Keratinocyte (primary cell): ENCODE data around the gene FABP6. TPM values are rescaled to one million over a fixed set of nuclear protein-coding genes. Genes with fewer than 3 reads are reported as not detected.

Source experiments
- DNase-seq: peaks from one replicate; pipeline ENCODE4 v3.0.0-alpha.2; 2011; ENCODE audit warnings: low read depth, missing footprints, low spot score
- FAIRE-seq: peaks from 2 replicates; lab custom pipeline; 2011; peaks lifted over from hg19 to GRCh38; lab: Jason Lieb, UNC
- H2AFZ ChIP-seq: 2 replicates; pipeline ENCODE4 v1.6.0; 2012; ENCODE audit warnings: low read length, control low read depth, inconsistent platforms; ENCODE audit not compliant: control insufficient read depth
- H3K27ac ChIP-seq: 2 replicates; pipeline ENCODE4 v1.5.1; 2011; ENCODE audit warnings: low read length; ENCODE audit not compliant: control insufficient read depth, insufficient read depth
- H3K27me3 ChIP-seq: 3 replicates; pipeline ENCODE4 v1.6.0; 2011; ENCODE audit warnings: low read length; ENCODE audit not compliant: control insufficient read depth, insufficient read depth; ENCODE audit errors: extremely low read depth
- H3K36me3 ChIP-seq, 2 experiments: 2 replicates in 1 of 2; 3 replicates in 1 of 2; pipeline ENCODE4 v1.5.1; 2011; ENCODE audit warnings: low read length in 2 of 2, mild to moderate bottlenecking in 1 of 2; ENCODE audit not compliant: control insufficient read depth in 2 of 2, insufficient read depth in 2 of 2; ENCODE audit errors: extremely low read depth in 1 of 2
- H3K4me1 ChIP-seq: 3 replicates; pipeline ENCODE4 v1.5.1; 2011; ENCODE audit warnings: low read length; ENCODE audit not compliant: control insufficient read depth, insufficient read depth; ENCODE audit errors: extremely low read depth
- H3K4me2 ChIP-seq: 3 replicates; pipeline ENCODE4 v1.6.0; 2011; ENCODE audit warnings: low read depth, low read length; ENCODE audit not compliant: control insufficient read depth, insufficient read depth; ENCODE audit errors: extremely low read depth
- H3K4me3 ChIP-seq, 3 experiments: fragments of 200-600 bp in 1 of 3; sonication (generic) in 1 of 3; 2 replicates in 2 of 3; 3 replicates in 1 of 3; pipeline ENCODE4 v1.5.1; 2011 to 2016; ENCODE audit warnings: low read length in 3 of 3, mild to moderate bottlenecking in 3 of 3, control low read depth in 2 of 3, inconsistent platforms in 1 of 3, low read depth in 1 of 3, mixed read lengths in 1 of 3, mixed run types in 1 of 3, moderate library complexity in 1 of 3; ENCODE audit not compliant: control insufficient read depth in 2 of 3, insufficient read depth in 2 of 3; ENCODE audit errors: extremely low read depth in 1 of 3
- H3K79me2 ChIP-seq: 2 replicates; pipeline ENCODE4 v1.6.0; 2012; ENCODE audit warnings: low read length; ENCODE audit not compliant: control insufficient read depth, insufficient read depth
- H3K9ac ChIP-seq: 3 replicates; pipeline ENCODE4 v1.6.0; 2011; ENCODE audit warnings: low read length; ENCODE audit not compliant: control insufficient read depth, insufficient read depth; ENCODE audit errors: extremely low read depth
- H3K9me1 ChIP-seq: 3 replicates; pipeline ENCODE4 v1.6.0; 2011; ENCODE audit warnings: low read length; ENCODE audit not compliant: control insufficient read depth, insufficient read depth; ENCODE audit errors: extremely low read depth
- H3K9me3 ChIP-seq: 2 replicates; pipeline ENCODE4 v1.5.1; 2012; ENCODE audit warnings: low read depth, low read length; ENCODE audit not compliant: control insufficient read depth
- H4K20me1 ChIP-seq: 3 replicates; pipeline ENCODE4 v1.6.0; 2011; ENCODE audit warnings: low read length; ENCODE audit not compliant: control insufficient read depth, insufficient read depth; ENCODE audit errors: extremely low read depth
- EZH2 ChIP-seq: IDR thresholded peaks from one replicate; pipeline ENCODE4 v1.6.1; 2012; ENCODE audit warnings: inconsistent platforms, mild to moderate bottlenecking, low read length, moderate library complexity
- dilution Hi-C: fragments of 300-500 bp; cut with MboI; formaldehyde crosslinking; loops from one replicate; pipeline ENCODE4 v1.7.0; 2020; ENCODE audit warnings: low sequenced_read_pairs; ENCODE audit not compliant: extremely low pct_ligation_motif_present
- polyA plus RNA-seq, 5 experiments: library from polyadenylated mRNA; depleted of rRNA in 3 of 5; stranded (reverse) in 3 of 5; stranded (forward) in 1 of 5; unstranded in 1 of 5; fragments of >200 nt; gene quantifications; 1 replicate in 1 of 5; 2 replicates in 3 of 5; 3 replicates in 1 of 5; pipeline versions ENCODE4 v1.2.1 to v1.2.3, GENCODE V29; 2011 to 2012; ENCODE audit warnings: missing spikeins in 2 of 5, low read depth in 1 of 5, low replicate concordance in 1 of 5
- TF ChIP-seq, protein P1 (sequence below), 3 experiments: IDR thresholded peaks in 1 of 3; conservative IDR thresholded peaks in 1 of 3; optimal IDR thresholded peaks in 1 of 3; 2 replicates in 2 of 3; 3 replicates in 1 of 3; pipeline versions ENCODE3 to v1.5.1; 2011; ENCODE audit warnings: low read length in 3 of 3, mild to moderate bottlenecking in 3 of 3, moderate library complexity in 2 of 3, control low read depth in 1 of 3, inconsistent platforms in 1 of 3; ENCODE audit not compliant: insufficient read depth in 2 of 3; ENCODE audit errors: extremely low read depth in 1 of 3

Gene FABP6
- polyA plus RNA-seq, 1 donor (not counting 4 experiments of a cell fraction or from before 2014, with no cell fraction given), result 0.25 TPM

DNA sequence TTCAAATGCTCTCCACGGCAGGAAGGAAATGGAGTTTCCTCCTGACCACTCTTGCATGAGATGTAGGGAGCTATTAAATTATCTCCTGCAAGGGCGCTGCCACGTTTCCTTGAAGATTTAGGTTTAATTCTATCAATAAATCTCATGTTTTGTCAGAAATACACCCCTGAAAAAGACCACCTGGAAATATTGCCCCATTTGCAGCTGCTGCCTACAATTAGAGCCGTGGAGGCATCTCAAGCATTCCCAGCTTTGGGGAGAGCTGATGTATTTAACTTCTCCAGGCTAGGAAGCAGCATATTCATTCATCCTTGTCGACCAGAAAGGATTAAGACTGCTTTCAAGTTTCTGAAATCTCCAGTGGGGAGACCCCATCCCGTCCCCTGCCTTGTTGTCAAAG is 42.5 kb downstream of the FABP6 start:
- dilution Hi-C loops, result no loop called here
- Histone ChIP-seq H4K20me1 (no peaks in the 10 kb centered on the region), H3K9ac (no peak overlapping the region), H3K79me2 (no peaks in the 10 kb centered on the region), H3K4me1 (peaks cover 14% of the 10 kb centered on the region), H3K27me3 (no peaks in the 10 kb centered on the region), H3K9me1 (peaks cover 2% of the 10 kb centered on the region), H3K4me3 (no peak overlapping the region), H3K27ac (no peak overlapping the region), H3K36me3 (no peaks in the 10 kb centered on the region), H2AFZ (no peak overlapping the region), H3K4me2 (no peak overlapping the region), H3K9me3 (no peaks in the 10 kb centered on the region)
- FAIRE-seq (no peak), DNase-seq (no peak)
- TF ChIP-seq, protein P1, sequence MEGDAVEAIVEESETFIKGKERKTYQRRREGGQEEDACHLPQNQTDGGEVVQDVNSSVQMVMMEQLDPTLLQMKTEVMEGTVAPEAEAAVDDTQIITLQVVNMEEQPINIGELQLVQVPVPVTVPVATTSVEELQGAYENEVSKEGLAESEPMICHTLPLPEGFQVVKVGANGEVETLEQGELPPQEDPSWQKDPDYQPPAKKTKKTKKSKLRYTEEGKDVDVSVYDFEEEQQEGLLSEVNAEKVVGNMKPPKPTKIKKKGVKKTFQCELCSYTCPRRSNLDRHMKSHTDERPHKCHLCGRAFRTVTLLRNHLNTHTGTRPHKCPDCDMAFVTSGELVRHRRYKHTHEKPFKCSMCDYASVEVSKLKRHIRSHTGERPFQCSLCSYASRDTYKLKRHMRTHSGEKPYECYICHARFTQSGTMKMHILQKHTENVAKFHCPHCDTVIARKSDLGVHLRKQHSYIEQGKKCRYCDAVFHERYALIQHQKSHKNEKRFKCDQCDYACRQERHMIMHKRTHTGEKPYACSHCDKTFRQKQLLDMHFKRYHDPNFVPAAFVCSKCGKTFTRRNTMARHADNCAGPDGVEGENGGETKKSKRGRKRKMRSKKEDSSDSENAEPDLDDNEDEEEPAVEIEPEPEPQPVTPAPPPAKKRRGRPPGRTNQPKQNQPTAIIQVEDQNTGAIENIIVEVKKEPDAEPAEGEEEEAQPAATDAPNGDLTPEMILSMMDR (optimal IDR thresholded peaks at IDR 0.05 in 1 of 3, IDR thresholded peaks at IDR 0.05 in 1 of 3, conservative IDR thresholded peaks at IDR 0.05 in 1 of 3; ENCODE audit: extremely low read depth in 1 of 3, insufficient read depth in 2 of 3, low read length in 3 of 3), result no peak
- TF ChIP-seq EZH2, result no peak

DNA sequence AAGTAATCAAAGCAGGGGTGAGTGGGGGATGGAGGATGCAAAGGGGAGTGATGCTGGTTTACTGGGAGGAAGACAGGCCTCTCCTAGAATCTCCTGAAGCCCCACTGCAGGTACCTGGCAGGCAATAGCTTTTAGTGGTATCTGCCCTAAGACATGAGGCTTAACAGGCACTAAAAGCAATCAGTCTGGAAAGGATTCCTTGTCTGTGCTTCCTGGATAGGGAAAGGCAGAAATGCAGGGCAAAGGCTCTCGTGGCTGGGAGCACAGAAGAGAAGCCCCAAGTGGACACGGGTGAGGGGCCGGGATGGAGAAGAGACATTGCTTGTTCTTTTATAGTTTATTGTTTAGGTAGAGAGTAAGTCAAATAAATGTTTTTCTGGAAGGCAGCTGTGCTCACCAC is 43.0 kb downstream of the FABP6 start:
- Histone ChIP-seq H3K27ac (no peak overlapping the region), H2AFZ (no peak overlapping the region), H3K79me2 (no peaks in the 10 kb centered on the region), H3K4me3 (no peak overlapping the region), H3K4me1 (peaks cover 14% of the 10 kb centered on the region), H3K36me3 (no peaks in the 10 kb centered on the region), H3K27me3 (no peaks in the 10 kb centered on the region), H3K4me2 (no peak overlapping the region), H3K9me3 (no peaks in the 10 kb centered on the region), H3K9me1 (peaks cover 2% of the 10 kb centered on the region), H4K20me1 (no peaks in the 10 kb centered on the region), H3K9ac (no peak overlapping the region)
- FAIRE-seq (no peak), DNase-seq (no peak)
- TF ChIP-seq, protein P1 (optimal IDR thresholded peaks at IDR 0.05 in 1 of 3, IDR thresholded peaks at IDR 0.05 in 1 of 3, conservative IDR thresholded peaks at IDR 0.05 in 1 of 3; ENCODE audit: extremely low read depth in 1 of 3, insufficient read depth in 2 of 3, low read length in 3 of 3), result no peak
- TF ChIP-seq EZH2, result no peak
- dilution Hi-C loops, result no loop called here
